ENCODE measurements around the gene KRTAP9-9.
"Not testable (repeated sequence)": the region's sequence is repeated elsewhere in the genome, so short reads cannot be mapped to it uniquely, and the experiment has no call there.

KRTAP9-9 gene

DNA sequence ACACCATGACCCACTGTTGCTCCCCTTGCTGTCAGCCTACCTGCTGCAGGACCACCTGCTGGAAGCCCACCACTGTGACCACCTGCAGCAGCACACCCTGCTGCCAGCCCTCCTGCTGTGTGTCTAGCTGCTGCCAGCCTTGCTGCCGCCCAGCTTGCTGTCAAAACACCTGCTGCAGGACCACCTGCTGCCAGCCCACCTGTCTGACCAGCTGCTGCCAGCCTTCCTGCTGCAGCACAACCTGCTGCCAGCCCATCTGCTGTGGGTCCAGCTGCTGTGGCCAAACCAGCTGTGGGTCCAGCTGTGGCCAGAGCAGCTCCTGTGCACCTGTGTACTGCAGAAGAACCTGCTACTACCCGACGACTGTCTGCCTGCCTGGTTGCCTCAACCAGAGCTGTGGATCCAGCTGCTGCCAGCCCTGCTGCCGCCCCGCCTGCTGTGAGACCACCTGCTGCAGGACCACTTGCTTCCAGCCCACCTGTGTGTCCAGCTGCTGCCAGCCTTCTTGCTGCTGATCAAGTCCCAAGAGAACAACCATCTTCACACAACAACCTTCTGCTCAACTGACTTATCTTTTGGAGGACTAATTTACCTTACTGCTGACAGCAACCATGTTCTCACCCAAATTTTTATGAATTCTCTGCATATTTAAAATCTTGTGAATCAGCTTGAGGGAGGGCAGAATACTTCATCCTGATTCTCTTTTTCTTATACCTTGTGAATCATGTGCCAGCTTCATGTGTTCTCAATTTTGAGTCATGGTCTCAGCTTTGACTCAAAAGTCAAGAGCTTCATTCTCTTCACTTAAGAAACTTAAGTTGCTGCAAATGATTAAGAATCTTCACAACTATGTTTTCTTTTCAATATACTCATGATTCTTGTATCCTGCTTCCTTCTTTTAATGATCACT, at the start of gene KRTAP9-9:
Gene KRTAP9-9, plus strand, starts transcription at position 4 of the 910 bp plus-strand sequence.
- DNase-seq = not testable (repeated sequence)

DNA sequence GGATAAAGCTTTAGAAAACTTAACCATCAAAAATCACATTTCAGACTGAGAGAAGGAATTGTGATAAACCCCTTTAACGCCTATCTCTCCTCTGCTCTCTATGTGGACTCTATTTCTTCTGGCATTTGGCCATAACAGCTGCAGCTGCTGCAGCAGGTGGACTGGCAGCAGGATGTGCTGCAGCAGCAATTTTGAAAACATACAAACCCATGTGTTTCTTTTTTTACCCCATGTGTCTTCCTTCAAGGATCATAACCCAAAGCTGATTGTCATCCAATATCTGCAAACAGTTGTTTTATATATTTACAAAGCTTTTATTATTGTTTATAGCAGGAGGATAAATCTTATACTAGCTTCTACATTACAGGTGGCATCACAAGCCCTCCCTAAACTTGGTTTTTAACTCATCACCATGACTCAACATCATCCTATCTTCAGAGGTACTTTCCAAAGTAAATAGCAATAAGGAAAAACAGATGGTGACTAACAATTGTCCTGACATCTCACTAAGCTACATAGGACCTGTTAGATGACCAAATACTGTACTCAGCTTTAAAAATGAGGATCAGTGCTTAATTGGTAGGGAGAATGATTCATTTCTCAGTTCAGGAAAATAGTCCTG, 43.2 kb upstream of the KRTAP9-9 start:
- no peak for DNase-seq

DNA sequence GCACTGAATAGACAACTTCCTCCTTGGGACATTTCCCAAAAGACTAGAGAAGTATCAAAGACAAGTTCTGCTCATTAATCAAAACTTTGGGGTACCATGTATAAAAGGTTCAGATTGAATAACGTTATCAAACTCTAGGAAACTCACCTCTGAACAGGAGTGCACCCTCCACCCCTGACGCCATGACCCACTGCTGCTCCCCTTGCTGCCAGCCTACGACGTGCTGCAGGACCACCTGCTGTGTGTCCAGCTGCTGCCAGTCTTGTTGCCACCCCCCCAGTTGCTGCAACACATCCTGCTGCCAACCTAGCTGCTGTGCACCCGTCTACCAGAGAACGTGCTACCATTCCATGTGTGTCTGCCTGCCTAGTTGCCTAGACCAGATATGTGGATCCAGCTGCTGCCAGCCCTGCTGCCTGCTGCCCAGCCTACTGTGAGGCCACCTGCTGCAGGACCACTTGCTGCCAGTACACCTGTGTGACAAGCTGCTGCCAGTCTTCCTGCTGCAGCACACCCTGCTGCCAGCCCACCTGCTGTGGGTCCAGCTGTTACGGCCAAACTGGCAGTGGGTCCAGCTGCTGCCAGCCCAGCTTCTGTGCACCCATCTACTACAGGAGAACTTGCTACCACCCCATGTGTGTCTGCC, 42.5 kb upstream of the KRTAP9-9 start:
- no peak for DNase-seq

DNA sequence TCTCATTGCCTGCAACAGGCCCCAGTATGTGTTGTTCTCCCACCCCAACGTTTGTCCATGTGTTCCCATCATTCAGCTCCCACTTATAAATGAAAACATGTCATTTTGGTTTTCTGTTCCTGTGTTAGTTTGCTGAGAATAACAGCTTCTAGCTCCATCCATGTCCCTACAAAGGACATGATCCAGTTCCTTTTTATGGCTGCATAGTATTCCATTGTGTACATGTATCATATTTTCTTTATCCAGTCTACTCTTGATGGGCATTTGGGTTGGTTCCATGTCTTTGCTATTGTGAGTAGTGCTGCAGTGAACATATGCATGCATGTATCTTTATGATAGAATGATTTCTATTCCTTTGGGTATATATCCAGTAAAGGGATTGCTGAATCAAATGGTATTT, 39.5 kb upstream of the KRTAP9-9 start:
- no peak for DNase-seq

DNA sequence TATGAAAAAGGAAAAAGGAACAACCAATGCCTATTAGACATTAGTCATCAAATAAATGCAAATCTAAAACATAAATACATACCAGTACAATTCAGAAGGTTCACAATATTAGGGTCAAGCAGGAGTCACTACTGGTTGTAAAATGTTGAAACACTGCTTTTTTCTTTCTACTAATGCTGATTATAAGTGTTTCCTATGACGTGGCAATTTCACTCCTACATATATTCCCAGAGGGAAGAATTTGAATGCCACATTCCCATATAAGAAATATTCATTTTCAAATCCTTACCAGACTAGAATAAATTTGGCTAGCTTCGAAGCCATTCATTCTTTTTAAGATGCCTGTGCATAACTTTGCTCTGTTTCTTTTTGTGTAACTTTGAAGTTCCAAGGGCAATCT, 31.4 kb upstream of the KRTAP9-9 start:
- no peak for DNase-seq

DNA sequence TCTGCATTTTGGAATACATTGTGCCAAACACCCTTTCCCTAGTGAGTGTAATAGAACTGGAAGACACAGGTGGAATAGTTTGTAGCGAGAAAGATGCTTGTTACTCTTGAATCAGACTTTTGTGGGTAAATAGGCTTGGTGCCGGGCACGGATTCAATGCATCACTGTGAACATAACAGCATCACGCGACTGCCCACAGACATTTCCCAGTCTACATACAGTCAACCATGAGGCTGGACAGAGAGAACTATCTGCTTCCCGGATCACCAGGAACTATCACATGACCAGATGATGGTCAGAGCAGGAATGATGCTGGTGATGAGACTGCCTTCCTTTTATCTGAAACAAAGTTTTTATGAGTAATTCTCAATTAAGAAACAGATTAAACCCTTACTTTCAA, 29.1 kb upstream of the KRTAP9-9 start:
- no peak for DNase-seq

DNA sequence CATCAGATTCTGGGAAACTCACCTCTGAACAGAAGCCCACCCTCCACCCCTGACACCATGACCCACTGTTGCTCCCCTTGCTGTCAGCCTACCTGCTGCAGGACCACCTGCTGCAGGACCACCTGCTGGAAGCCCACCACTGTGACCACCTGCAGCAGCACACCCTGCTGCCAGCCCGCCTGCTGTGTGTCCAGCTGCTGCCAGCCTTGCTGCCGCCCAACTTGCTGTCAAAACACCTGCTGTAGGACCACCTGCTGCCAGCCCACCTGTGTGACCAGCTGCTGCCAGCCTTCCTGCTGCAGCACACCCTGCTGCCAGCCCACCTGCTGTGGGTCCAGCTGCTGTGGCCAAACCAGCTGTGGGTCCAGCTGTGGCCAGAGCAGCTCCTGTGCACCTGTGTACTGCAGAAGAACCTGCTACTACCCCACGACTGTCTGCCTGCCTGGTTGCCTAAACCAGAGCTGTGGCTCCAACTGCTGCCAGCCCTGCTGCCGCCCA, 28.5 kb upstream of the KRTAP9-9 start, which contains the start of gene KRTAP9-2:
Gene KRTAP9-2, plus strand, starts transcription at position 51 of the 498 bp plus-strand sequence. Its CDS starts 7 bp downstream, at position 58.
- not testable (repeated sequence) for DNase-seq

DNA sequence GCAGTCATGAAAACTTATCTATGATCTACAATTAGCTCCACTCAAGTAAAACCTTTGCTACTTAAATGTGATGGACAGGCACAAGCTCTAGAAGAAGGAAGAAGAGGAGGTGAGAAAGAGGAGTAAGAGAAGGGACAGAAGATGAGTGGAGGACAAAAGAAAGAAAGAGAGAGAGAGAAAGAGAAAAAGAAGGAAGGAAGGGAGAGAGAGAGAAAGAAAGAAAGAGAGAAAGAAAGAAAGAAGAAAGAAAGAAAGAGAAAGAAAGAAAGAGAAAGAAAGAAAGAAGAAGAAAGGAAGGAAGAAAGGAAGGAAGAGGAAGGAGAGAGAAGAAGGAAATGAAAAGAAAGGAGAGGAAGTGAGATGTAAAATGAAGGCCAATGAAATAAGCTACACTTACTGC, 25.1 kb upstream of the KRTAP9-9 start:
- no peak for DNase-seq

DNA sequence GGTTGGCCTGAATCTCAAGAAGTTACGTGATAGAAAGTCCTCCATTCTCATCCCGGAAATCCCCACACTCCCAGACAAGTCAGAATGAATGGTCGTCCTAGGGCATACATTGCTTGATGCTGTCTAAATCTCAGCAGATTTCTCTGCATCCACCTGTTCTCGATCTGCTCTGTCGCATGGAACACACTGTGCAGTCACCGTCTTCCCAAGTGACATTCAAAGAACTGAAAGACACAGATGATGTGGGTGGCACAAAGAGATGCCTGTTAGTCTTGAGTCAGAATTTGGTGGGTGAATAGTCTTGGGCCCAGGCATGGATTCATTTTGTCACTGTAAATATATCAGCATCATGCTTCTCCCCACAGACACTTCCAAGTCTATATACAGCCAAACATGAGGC, 23.5 kb upstream of the KRTAP9-9 start:
- no peak for DNase-seq

DNA sequence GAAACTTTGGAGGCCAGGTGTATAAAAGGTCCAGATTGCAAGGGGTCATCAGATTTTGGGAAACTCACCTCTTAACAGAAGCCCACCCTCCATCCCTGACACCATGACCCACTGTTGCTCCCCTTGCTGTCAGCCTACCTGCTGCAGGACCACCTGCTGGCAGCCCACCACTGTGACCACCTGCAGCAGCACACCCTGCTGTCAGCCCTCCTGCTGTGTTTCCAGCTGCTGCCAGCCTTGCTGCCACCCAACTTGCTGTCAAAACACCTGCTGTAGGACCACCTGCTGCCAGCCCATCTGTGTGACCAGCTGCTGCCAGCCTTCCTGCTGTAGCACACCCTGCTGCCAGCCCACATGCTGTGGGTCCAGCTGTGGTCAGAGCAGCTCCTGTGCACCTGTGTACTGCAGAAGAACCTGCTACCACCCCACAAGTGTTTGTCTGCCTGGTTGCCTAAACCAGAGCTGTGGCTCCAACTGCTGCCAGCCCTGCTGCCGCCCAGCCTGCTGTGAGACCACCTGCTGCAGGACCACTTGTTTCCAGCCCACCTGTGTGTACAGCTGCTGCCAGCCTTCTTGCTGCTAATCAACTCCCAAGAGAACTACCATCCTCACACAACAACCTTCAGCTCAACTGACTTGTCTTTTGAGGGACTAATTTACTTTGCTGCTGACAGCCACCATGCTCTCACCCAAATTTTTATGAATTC, 22.6 kb upstream of the KRTAP9-9 start, which contains the start of gene KRTAP9-3:
Gene KRTAP9-3, plus strand, starts transcription at position 51 of the 707 bp plus-strand sequence. Its CDS starts 53 bp downstream, at position 104.
- DNase-seq = not testable (repeated sequence)

DNA sequence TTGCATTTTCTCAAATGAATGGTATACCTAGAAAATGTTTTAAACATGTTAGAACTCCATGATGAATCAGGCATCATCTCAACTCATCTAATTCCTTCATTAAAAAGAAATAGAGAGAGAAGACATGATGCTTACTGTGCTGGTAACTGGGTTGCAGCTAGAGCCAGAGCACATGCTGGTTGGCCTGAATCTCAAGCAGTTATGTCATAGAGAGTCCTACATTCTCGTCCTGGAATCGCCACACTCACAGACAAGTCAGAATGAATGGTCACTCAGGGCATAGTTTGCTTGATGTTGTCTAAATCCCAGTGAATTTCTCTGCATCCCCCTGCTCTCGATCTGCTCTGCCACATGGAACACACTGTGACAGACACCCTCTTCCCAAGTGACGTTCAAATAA, 18.1 kb upstream of the KRTAP9-9 start:
- DNase-seq = not testable (repeated sequence)

DNA sequence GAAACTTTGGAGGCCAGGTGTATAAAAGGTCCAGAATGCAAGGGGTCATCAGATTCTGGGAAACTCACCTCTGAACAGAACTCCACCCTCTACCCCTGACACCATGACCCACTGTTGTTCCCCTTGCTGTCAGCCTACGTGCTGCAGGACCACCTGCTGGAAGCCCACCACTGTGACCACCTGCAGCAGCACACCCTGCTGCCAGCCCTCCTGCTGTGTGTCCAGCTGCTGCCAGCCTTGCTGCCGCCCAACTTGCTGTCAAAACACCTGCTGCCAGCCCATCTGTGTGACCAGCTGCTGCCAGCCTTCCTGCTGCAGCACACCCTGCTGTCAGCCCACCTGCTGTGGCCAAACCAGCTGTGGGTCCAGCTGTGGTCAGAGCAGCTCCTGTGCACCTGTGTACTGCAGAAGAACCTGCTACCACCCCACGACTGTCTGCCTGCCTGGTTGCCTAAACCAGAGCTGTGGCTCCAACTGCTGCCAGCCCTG, 17.2 kb upstream of the KRTAP9-9 start, which contains the start of gene KRTAP9-8:
Gene KRTAP9-8, plus strand, starts transcription at position 51 of the 489 bp plus-strand sequence. Its CDS starts 53 bp downstream, at position 104.
- not testable (repeated sequence) for DNase-seq

DNA sequence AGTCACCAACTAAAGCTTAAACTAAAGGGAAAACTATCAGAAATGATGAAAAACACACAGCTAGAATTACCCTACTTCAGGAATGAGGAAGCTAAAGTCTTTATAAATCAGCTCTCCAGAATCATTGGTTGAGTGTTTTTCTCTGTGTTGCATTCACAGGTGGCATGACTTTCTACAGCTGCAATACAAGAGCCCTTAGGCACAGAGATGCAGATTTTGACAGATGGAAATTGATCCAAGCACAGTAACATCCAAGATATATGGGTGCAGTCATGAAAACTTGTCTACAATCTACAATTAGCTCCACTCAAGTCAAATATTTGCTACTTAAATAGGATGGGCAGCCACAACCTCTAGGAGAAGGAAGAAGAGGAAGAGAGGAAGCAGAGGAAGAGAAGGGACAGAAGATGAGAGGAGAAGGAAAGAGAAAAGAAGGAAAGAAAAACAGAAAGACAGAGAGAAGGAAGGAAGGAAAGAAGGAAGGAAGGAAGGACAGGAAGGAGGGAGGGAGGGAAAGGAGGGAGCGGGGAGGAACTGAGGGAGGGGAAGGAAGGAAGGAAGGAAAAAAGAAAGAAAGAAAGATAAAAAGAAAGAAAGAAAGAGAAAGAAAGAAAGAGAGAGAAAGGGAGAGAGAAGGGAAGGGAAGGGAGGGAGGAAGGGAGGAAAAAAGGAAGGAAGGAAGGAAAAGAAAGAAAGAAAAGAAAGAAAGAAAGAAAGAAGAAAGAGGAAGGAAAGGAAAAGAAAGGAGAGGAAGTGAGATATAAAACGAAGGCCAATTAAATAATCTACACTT, 8.0 kb upstream of the KRTAP9-9 start:
- DNase-seq = not testable (repeated sequence)

DNA sequence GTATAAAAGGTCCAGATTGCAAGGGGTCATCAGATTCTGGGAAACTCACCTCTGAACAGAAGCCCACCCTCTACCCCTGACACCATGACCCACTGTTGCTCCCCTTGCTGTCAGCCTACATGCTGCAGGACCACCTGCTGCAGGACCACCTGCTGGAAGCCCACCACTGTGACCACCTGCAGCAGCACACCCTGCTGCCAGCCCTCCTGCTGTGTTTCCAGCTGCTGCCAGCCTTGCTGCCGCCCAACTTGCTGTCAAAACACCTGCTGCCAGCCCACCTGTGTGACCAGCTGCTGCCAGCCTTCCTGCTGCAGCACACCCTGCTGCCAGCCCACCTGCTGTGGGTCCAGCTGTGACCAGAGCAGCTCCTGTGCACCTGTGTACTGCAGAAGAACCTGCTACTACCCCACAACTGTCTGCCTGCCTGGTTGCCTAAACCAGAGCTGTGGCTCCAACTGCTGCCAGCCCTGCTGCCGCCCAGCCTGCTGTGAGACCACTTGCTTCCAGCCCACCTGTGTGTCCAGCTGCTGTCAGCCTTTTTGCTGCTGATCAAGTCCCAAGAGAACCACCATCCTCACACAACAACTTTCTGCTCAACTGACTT, 5.4 kb upstream of the KRTAP9-9 start, which contains the start of gene KRTAP9-4:
Gene KRTAP9-4, plus strand, starts transcription at position 51 of the 604 bp plus-strand sequence. Its CDS starts 34 bp downstream, at position 85.
- DNase-seq = not testable (repeated sequence)

DNA sequence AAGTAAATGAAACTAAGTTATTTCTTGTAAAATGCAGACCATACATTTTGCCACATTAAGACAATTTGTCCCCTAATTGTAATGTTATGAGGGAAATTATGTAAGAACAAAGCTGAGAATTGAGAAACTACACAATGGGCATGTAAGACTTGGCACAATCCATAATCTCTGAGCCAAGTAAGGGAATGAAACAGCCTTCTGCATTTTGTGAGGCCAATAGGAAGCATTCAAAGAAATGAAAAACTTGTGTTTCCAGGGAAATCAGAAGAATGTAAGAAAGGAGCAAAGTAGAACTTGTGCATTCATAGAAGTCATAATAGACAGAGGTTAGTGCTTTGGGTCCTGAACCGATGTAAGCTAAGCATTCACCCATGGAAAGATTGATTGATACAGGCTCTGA, 3.9 kb upstream of the KRTAP9-9 start:
- DNase-seq = no peak

DNA sequence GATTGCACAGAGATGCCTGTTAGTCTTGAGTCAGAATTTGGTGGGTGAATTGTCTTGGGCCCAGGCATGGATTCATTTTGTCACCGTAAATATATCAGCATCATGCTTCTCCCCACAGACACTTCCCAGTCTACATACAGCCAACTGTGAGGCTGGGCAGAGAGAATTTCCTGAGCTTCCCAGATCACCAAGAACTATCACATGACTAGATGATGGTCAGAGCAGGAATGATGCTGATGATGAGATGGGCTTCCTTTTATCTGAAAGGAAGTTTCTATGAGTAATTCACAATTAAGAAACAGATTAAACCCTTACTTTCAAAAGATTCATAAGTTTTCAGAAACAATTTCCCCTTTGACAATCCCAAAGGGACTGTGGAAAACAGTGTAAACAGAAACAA, 323 bp upstream of the KRTAP9-9 start:
- no peak for DNase-seq

DNA sequence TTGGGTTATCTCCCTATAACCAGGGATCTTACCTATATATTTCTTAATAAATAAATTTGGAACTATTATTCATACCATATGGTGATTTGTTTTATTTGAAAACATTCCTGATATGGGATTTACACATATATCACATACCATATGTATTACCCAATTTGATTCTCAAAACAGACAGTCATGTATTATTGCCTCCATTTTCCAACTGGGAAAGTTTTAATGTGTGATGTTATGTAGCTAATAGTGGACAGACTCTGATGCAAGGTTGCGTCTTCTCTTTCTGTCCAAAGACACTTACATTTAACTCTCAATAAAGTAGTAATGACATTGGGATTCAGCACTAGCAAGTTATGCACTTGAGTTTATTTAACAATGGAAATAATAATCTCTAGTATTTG, 1.1 kb downstream of the KRTAP9-9 start:
- no peak for DNase-seq

DNA sequence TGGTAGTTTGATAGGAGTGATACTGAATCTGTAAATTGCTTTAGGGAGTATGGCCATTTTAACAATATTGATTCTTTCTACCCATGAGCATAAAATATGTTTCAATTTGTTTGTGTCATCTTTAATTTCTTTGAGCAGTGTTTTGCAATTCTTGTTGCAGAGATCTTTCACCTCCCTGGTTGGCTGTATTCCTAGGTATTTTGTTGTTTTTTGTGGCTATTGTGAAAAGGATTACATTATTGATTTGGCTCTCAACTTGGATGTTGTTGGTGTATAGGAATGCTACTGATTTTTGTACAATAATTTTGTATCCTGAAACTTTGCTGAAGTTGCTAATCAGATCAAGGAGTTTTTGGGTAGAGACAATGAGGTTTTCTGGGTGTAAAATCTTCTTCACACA, 3.2 kb downstream of the KRTAP9-9 start:
- DNase-seq = no peak

DNA sequence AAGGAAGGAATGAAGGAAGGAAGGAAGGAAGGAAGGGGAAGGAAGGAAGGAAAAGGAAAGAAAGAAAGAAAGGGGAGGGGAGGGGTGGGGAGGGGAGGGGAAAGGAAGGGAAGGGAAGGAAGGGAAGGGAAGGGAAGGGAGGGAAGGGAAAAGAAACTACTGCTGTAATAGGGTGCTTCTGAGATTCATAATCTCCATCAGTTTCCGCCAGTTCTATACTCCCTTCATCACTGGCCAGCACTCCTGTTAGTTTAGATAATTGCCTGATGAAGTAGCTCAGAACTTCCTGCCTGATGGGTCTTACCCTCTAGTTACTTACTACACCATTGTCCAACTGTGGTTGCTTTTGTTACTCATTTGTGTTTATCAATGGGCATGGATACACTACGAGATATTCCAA, 8.0 kb downstream of the KRTAP9-9 start:
- no peak for DNase-seq

DNA sequence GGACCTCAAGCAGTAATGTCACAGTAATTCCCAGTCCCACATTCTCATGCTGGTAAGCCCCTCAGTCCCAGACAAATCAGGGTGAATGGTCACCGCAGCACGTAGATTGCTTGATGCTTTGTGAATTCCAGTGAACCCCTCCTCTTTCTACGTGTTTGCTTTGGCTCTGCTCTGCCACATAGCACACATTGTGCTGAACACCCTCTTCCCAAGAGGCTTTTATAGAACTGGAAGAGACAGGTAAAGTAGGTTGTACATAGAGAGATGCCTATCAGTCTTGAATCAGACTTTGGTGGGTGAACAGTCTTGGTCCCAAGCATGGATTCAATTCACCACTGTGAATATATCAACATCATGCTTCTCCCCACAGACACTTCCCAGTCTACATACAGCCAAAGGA, 9.4 kb downstream of the KRTAP9-9 start:
- no peak for DNase-seq

DNA sequence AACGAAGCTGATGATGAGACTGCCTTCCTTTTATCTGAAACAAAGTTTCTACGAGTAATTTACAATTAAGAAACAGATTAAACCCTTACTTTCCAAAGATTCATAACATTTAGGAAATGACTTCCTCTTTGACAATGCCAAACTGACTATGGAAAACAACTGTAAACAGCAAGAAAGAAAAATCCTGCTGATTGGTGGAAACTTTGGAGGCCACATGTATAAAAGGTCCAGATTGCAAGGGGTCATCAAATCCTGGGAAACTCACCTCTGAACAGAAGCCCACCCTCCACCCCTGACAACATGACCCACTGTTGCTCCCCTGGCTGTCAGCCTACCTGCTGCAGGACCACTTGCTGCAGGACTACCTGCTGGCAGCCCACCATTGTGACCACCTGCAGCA, 9.9 kb downstream of the KRTAP9-9 start, which contains the start of gene KRTAP9-6:
Gene KRTAP9-6, plus strand, starts transcription at position 301 of the 400 bp plus-strand sequence. Its CDS starts 0 bp downstream, at position 301.
- DNase-seq = no peak
